Calu3 (cell line): ENCODE data around the gene SHD. TPM values are rescaled to one million over a fixed set of nuclear protein-coding genes. Genes with fewer than 3 reads are reported as not detected.
"Not testable (repeated sequence)": the region's sequence is repeated elsewhere in the genome, so short reads cannot be mapped to it uniquely, and the experiment has no call there.

Experiments used
- BruUV-seq: library from RNA; stranded (reverse); fragments of 400-500 nt; replicated peaks from 2 replicates; lab custom pipeline; 2021; lab: Mats Ljungman, UMichigan
- CTCF ChIA-PET: fragments of 300-600 bp; sonication (Branson Sonifier 250); formaldehyde crosslinking; loops from one replicate; lab custom pipeline; 2022; ENCODE audit warnings: antibody characterized with exemption; lab: Charles Lee
- DNase-seq: peaks from one replicate; pipeline ENCODE4 v3.0.0; 2022
- H3K27ac Mint-ChIP-seq: one replicate; pipeline ENCODE4 v1.8.0; 2022; ENCODE audit warnings: mixed read lengths; ENCODE audit not compliant: unreplicated experiment
- H3K27me3 Mint-ChIP-seq: one replicate; pipeline ENCODE4 v1.8.0; 2022; ENCODE audit warnings: mixed read lengths; ENCODE audit not compliant: unreplicated experiment
- H3K36me3 Mint-ChIP-seq: one replicate; pipeline ENCODE4 v1.8.0; 2022; ENCODE audit warnings: mild to moderate bottlenecking, moderate library complexity, mixed read lengths; ENCODE audit not compliant: insufficient read depth, unreplicated experiment
- H3K4me1 Mint-ChIP-seq: one replicate; pipeline ENCODE4 v1.8.0; 2022; ENCODE audit warnings: mild to moderate bottlenecking, low read depth, mixed read lengths; ENCODE audit not compliant: unreplicated experiment
- H3K4me3 Mint-ChIP-seq: one replicate; pipeline ENCODE4 v1.8.0; 2022; ENCODE audit warnings: mild to moderate bottlenecking, low read depth, moderate library complexity, mixed read lengths; ENCODE audit not compliant: unreplicated experiment
- H3K9me3 Mint-ChIP-seq: one replicate; pipeline ENCODE4 v1.8.0; 2022; ENCODE audit warnings: low read depth, mixed read lengths; ENCODE audit not compliant: unreplicated experiment
- intact Hi-C: fragments of 100-400 bp; cut with micrococcal nuclease; formaldehyde crosslinking; loops from one replicate; pipeline ENCODE4 v1.10.0; 2022; ENCODE audit not compliant: unreplicated experiment
- total RNA-seq: library from RNA; stranded (reverse); gene quantifications from 2 replicates; pipeline ENCODE4 v1.2.3, GENCODE V29; 2022
- TF ChIP-seq, protein P1 (sequence below): fragments of 200-600 bp; IDR thresholded peaks from one replicate; pipeline ENCODE4 v1.8.0; 2022; ENCODE audit warnings: antibody characterized with exemption; ENCODE audit not compliant: unreplicated experiment

The SHD gene
- total RNA-seq, 1 experiment from 2014 or later: not detected

DNA sequence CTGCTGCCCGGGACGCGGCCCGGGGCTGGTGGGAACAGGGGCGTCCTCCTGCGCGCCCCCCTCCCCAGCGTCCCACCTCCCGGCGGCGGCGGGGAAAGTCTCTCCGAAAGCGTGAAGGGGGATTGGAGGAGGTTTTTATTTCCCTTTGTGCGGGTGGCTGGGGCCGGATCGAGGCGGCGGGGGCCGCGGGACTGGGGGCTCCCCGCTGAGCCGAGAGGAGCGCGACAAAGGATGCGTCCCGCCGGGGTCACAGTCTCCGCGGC is 132 bp downstream of the SHD start:
- H3K4me3 Mint-ChIP-seq: no peak overlapping the region
- TF ChIP-seq, protein P1, sequence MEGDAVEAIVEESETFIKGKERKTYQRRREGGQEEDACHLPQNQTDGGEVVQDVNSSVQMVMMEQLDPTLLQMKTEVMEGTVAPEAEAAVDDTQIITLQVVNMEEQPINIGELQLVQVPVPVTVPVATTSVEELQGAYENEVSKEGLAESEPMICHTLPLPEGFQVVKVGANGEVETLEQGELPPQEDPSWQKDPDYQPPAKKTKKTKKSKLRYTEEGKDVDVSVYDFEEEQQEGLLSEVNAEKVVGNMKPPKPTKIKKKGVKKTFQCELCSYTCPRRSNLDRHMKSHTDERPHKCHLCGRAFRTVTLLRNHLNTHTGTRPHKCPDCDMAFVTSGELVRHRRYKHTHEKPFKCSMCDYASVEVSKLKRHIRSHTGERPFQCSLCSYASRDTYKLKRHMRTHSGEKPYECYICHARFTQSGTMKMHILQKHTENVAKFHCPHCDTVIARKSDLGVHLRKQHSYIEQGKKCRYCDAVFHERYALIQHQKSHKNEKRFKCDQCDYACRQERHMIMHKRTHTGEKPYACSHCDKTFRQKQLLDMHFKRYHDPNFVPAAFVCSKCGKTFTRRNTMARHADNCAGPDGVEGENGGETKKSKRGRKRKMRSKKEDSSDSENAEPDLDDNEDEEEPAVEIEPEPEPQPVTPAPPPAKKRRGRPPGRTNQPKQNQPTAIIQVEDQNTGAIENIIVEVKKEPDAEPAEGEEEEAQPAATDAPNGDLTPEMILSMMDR: no peak
- intact Hi-C loops: no loop called here
- BruUV-seq: no TSS peak
- CTCF ChIA-PET: no interaction called here
- DNase-seq: no peak
- H3K9me3 Mint-ChIP-seq: no peaks in the 10 kb centered on the region
- H3K27me3 Mint-ChIP-seq: peaks cover 37% of the 10 kb centered on the region
- no peaks in the 10 kb centered on the region for H3K36me3 Mint-ChIP-seq
- no peak overlapping the region for H3K27ac Mint-ChIP-seq
- no peaks in the 10 kb centered on the region for H3K4me1 Mint-ChIP-seq

DNA sequence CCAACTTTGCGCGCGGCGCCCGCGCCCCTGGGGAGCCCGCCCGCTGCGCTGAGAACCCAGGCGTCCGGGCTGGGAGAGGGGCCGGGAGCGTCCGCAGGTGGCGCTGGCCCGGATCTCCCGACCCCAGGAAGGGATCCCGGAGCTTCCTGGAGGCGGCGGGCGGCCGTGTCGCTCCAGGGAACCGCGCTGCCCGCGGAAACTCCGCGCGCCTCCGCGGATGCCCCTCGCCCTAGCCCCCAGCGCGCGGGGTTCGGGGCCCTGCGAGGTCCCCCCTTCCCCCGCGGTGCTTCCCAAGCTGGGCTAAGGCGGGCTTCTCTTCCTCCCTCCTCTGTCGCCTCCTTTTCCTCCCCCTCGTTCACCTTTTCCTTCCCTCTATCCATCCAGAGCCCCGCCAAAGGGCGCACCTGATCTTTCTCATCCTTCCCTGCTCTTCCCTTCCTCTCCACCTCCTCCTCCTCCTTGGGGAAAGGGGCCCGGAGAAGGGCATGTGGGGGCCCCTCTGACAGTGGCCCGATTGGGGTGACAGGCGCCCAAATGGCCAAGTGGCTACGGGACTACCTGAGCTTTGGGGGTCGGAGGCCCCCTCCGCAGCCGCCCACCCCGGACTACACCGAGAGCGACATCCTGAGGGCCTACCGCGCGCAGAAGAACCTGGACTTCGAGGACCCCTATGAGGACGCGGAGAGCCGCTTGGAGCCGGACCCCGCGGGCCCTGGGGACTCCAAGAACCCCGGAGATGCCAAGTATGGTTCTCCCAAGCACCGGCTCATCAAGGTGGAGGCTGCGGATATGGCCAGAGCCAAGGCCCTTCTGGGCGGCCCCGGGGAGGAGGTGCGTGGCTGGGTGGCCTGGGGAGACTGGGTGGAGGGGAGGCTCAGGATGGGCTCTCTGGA is 710 bp downstream of the SHD start:
- H3K27ac Mint-ChIP-seq: no peak overlapping the region
- no TSS peak for BruUV-seq
- no peak for DNase-seq
- TF ChIP-seq, protein P1: no peak
- H3K36me3 Mint-ChIP-seq: no peaks in the 10 kb centered on the region
- CTCF ChIA-PET: interaction anchor here (0.6 kb wide), 2 partner anchors 21 to 27 kb away, joined by 3 read pairs; no protein-coding TSS in a partner anchor
- H3K4me3 Mint-ChIP-seq: peak overlapping the region; percentile 4
- no peaks in the 10 kb centered on the region for H3K9me3 Mint-ChIP-seq
- H3K27me3 Mint-ChIP-seq: peaks cover 43% of the 10 kb centered on the region
- intact Hi-C loops: no loop called here
- H3K4me1 Mint-ChIP-seq: no peaks in the 10 kb centered on the region

DNA sequence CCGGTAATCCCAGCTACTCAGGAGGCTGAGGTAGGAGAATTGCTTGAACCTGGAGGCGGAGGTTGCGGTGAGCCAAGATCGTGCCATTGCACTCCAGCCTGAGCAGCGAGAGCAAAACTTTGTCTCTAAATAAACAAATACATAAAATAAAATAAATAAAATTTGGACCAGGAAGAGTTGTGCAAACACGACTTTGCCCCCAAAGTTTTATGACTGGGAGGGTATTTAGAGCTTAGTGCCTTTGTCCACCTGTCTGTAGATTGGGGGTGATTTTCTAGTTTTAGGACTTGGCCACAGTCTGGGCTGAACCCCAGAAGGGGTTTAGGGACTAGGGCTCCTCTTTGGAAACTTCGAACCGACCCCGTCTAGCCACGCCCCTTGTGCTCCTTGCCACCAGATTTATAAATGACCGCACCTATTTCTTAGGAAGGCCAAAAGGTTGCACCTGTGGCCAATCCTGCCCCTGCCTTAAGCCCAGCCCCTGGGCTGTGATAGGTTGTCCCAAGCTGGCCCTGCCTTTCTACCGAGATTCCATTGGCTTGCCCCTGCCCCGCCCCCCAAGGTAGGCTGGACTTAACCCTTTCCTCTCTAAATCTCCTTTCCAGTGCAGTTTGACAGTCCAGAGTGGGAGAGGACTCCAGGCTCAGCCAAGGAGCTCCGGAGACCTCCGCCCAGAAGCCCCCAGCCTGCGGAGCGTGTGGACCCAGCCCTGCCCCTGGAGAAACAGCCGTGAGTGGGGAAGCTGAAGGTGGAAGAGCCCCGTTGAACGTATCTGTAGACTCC is 5.3 kb downstream of the SHD start:
- Mint-ChIP-seq H3K27me3 (peaks cover 41% of the 10 kb centered on the region), H3K9me3 (no peaks in the 10 kb centered on the region), H3K27ac (no peak overlapping the region), H3K4me3 (no peak overlapping the region), H3K36me3 (no peaks in the 10 kb centered on the region), H3K4me1 (no peaks in the 10 kb centered on the region)
- intact Hi-C loops: no loop called here
- TF ChIP-seq, protein P1: no peak
- DNase-seq: peak; percentile 21
- CTCF ChIA-PET: no interaction called here
- BruUV-seq: no TSS peak

DNA sequence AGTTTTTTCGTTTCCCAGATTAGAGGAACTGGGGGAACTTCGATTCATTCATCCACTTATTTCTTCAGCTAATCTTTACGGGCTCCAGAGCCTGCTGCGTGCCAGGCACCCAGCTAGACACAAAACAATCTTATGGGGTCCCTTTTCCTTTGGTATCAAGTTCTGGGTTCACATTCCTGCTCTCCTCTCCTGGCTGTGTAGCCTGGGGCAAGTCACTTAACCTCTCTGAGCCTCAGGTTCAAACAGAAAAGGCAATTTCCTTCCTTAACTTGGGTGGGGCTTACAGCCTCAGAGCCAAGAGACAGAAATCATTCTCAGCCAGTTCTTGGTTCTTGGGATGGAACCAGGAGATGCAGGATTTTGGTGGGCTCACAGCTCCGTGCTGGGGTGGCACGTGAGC is 5.9 kb downstream of the SHD start:
- H3K4me1 Mint-ChIP-seq: no peaks in the 10 kb centered on the region
- intact Hi-C loops: no loop called here
- CTCF ChIA-PET: no interaction called here
- no peak for DNase-seq
- peaks cover 35% of the 10 kb centered on the region for H3K27me3 Mint-ChIP-seq
- H3K36me3 Mint-ChIP-seq: no peaks in the 10 kb centered on the region
- no peak overlapping the region for H3K4me3 Mint-ChIP-seq
- TF ChIP-seq, protein P1: no peak
- BruUV-seq: no TSS peak
- no peaks in the 10 kb centered on the region for H3K9me3 Mint-ChIP-seq
- no peak overlapping the region for H3K27ac Mint-ChIP-seq

DNA sequence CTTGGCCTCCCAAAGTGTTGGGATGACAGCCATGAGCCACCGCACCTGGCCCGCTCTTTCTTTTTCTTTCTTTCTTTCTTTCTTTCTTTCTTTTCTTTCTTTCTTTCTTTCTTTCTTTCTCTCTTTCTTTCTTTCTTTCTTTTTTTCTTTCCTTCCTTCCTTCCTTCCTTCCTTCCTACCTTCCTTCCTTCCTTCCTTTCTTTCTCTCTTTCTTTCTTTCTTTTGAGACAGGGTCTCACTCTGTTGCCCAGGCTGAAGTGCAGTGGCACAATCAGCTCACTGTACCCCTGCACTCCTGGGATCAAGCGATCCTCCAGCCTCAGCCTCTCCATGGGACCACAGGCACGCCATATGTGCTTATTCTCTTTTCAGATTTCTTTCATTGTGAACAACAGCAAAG is 7.1 kb downstream of the SHD start:
- H3K4me3 Mint-ChIP-seq, H3K27ac Mint-ChIP-seq, DNase-seq, BruUV-seq, H3K36me3 Mint-ChIP-seq, H3K4me1 Mint-ChIP-seq, H3K9me3 Mint-ChIP-seq, intact Hi-C loops, CTCF ChIA-PET: not testable (repeated sequence)
- peaks cover 30% of the 10 kb centered on the region for H3K27me3 Mint-ChIP-seq
